ENCODE data around the gene POM121L2. TPM values are rescaled to one million over a fixed set of nuclear protein-coding genes. Genes with fewer than 3 reads are reported as not detected.

Gene POM121L2
- total and polyA plus RNA-seq, 9 of the 15 experiments (the other 6 are each of a cell fraction or from before 2014, with no cell fraction given) = 0.23 to 0.45 TPM; not detected in 7

DNA sequence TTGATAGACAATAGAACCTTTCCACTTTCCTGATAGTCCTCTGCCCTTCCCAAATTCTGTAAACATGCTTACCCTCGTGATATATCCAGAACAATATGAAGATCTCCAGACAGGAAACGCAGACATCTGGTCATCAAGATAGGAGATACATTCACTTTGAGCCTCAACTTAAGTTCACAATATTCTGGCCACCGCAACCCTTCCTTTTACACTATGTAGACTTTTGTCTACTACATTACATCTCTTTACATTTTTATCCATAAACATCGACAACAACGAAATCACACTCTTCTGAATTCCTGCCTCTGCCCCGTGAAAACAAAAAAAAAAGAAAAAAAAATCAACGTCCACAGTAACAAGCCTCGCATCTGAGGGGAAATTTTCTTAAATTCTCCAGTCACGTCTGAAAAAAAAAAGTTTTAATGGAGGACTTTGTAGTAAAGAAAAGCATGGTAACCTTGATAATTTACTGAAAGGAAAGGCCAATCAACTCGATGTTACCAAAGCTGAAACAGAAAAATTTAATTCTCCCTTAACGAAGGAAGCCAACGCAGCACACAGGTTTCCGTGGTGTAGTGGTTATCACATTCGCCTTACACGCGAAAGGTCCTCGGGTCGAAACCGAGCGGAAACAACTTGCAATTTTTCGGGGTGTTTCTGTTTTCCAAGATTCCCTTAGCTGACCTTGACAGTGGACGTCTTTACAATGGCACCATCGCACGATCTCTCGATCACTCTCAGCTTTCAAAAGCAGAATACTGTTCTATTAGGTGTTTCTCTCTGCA lies 21.8 kb downstream of the POM121L2 start (continued):
- TF ChIP-seq, protein P1, sequence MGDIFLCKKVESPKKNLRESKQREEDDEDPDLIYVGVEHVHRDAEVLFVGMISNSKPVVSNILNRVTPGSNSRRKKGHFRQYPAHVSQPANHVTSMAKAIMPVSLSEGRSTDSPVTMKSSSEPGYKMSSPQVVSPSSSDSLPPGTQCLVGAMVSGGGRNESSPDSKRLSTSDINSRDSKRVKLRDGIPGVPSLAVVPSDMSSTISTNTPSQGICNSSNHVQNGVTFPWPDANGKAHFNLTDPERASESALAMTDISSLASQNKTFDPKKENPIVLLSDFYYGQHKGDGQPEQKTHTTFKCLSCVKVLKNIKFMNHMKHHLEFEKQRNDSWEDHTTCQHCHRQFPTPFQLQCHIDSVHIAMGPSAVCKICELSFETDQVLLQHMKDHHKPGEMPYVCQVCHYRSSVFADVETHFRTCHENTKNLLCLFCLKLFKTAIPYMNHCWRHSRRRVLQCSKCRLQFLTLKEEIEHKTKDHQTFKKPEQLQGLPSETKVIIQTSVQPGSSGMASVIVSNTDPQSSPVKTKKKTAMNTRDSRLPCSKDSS (IDR thresholded peaks at IDR 0.05; ENCODE audit: low read depth, partially characterized antibody) = no peak
- TF ChIP-seq, protein P2, sequence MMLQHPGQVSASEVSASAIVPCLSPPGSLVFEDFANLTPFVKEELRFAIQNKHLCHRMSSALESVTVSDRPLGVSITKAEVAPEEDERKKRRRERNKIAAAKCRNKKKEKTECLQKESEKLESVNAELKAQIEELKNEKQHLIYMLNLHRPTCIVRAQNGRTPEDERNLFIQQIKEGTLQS (IDR thresholded peaks at IDR 0.05) = no peak
- TF ChIP-seq, protein P2 (CRISPR knock-in tag; conservative IDR thresholded peaks at IDR 0.05) = peak; percentile 26; the same call in 1 of the 2 replicates
- TF ChIP-seq NFE2L1 (tag; IDR thresholded peaks at IDR 0.05; ENCODE audit: borderline replicate concordance, low read depth) (no peak), ZNF354B (CRISPR knock-in tag; IDR thresholded peaks at IDR 0.05) (no peak), CBFA2T3 (IDR thresholded peaks at IDR 0.05) (peak; percentile 85), ZBTB8A (IDR thresholded peaks at IDR 0.05; ENCODE audit: partially characterized antibody) (peak; percentile 84), MYC (IDR thresholded peaks at IDR 0.05; ENCODE audit: low read depth, low read length) (peak; percentile 66), MYC (CRISPR knock-in tag; IDR thresholded peaks at IDR 0.05; ENCODE audit: borderline replicate concordance, low read depth) (0 out of 2 replicates have a peak, but pooled peaks have one; percentile 22), RBM25 (IDR thresholded peaks at IDR 0.05; ENCODE audit: low read depth, low read length, severe bottlenecking) (no peak), HMG20B (CRISPR knock-in tag; IDR thresholded peaks at IDR 0.05) (no peak), RBM17 (IDR thresholded peaks at IDR 0.05; ENCODE audit: borderline replicate concordance, low read depth, low read length) (no peak), ZBTB7A (IDR thresholded peaks at IDR 0.05; ENCODE audit: borderline replicate concordance, control insufficient read depth, low read depth, low read length) (no peak), SAFB2 (IDR thresholded peaks at IDR 0.05; ENCODE audit: borderline replicate concordance, low read depth, low read length, severe bottlenecking) (no peak), CAMTA2 (CRISPR knock-in tag; conservative IDR thresholded peaks at IDR 0.05) (no peak), ZNF79 (CRISPR knock-in tag; IDR thresholded peaks at IDR 0.05; ENCODE audit: low read depth) (no peak), MAFF (IDR thresholded peaks at IDR 0.05; ENCODE audit: low read length) (peak; percentile 37; the same call in 1 of the 2 replicates), ARHGAP35 (IDR thresholded peaks at IDR 0.05; ENCODE audit: partially characterized antibody) (no peak)
- TF ChIP-seq, protein P3, sequence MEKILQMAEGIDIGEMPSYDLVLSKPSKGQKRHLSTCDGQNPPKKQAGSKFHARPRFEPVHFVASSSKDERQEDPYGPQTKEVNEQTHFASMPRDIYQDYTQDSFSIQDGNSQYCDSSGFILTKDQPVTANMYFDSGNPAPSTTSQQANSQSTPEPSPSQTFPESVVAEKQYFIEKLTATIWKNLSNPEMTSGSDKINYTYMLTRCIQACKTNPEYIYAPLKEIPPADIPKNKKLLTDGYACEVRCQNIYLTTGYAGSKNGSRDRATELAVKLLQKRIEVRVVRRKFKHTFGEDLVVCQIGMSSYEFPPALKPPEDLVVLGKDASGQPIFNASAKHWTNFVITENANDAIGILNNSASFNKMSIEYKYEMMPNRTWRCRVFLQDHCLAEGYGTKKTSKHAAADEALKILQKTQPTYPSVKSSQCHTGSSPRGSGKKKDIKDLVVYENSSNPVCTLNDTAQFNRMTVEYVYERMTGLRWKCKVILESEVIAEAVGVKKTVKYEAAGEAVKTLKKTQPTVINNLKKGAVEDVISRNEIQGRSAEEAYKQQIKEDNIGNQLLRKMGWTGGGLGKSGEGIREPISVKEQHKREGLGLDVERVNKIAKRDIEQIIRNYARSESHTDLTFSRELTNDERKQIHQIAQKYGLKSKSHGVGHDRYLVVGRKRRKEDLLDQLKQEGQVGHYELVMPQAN (IDR thresholded peaks at IDR 0.05; ENCODE audit: borderline replicate concordance) = peak; percentile 37; the same call in 1 of the 2 replicates
- TF ChIP-seq, protein P4, sequence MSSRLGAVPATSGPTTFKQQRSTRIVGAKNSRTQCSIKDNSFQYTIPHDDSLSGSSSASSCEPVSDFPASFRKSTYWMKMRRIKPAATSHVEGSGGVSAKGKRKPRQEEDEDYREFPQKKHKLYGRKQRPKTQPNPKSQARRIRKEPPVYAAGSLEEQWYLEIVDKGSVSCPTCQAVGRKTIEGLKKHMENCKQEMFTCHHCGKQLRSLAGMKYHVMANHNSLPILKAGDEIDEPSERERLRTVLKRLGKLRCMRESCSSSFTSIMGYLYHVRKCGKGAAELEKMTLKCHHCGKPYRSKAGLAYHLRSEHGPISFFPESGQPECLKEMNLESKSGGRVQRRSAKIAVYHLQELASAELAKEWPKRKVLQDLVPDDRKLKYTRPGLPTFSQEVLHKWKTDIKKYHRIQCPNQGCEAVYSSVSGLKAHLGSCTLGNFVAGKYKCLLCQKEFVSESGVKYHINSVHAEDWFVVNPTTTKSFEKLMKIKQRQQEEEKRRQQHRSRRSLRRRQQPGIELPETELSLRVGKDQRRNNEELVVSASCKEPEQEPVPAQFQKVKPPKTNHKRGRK (tag; IDR thresholded peaks at IDR 0.05) = 0 out of 2 replicates have a peak, but pooled peaks have one; percentile 36
